Stimulated activated CD8-positive, alpha-beta memory T cell treated with anti-CD3 and anti-CD28 coated beads, Interleukin-12 subunit alpha, Interleukin-12 subunit beta, amount 100 ng/mL, for 24 hours (primary cell): ENCODE results near the gene RRP15.
"Not testable (repeated sequence)": the region's sequence is repeated elsewhere in the genome, so short reads cannot be mapped to it uniquely, and the experiment has no call there.

ENCODE experiments used
- DNase-seq: peaks from one replicate; pipeline ENCODE4 v3.0.0-alpha.2; 2020; ENCODE audit errors: extremely low read depth

The RRP15 gene

GRCh38 chr1:218296162-218296561 lies 11.1 kb downstream of the RRP15 start:
- DNase-seq: no peak

- DNase-seq: no peak
Observed at GRCh38 chr1:218297461-218297860, 12.4 kb downstream of the RRP15 start.

DNA sequence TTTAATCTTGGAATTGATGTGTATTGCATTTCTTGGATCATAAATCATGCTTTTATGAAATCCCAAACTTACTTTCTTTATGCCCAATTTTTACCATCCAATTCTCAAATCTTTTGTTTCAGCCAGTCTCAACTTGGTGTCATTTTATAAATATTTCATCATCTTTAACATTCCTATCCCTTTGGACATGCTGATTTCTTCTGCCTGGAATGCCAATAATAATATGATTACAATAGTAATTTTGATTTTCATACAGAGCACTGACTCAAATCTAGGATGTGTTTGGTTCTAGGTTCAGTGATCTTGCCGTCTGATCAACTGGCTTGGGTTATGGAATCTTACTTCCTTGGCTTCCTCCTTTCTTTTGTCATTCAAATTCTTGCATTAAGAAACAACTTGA lies 12.8 kb downstream of the RRP15 start:
- DNase-seq: no peak

DNA sequence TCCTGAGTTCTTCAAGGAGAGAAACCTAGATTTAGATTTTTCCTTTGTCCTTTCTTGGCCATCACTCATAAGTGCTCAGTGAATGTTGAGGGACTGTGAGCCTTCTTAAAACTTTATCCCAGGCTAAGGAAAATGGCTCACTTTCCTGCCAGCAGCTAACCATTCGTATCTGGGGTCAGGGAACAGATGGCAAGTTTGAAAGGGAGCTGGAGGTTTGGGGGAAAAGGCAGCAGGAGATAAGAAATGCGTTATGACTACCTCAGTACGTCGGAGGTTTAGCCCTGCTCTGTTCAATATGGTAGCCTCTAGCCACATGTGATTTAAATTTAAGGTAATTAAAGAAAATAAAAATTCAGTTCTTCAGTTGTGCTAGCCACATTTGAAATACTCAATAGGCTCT lies 13.3 kb downstream of the RRP15 start:
- no peak for DNase-seq

GRCh38 chr1:218299416-218299815 lies 14.3 kb downstream of the RRP15 start:
- DNase-seq: no peak

- DNase-seq: no peak
Observed at GRCh38 chr1:218301217-218301616, 16.1 kb downstream of the RRP15 start.

GRCh38 chr1:218302155-218302554 lies 17.1 kb downstream of the RRP15 start:
- no peak for DNase-seq

- no peak for DNase-seq
Observed at GRCh38 chr1:218303176-218303879, 18.2 kb downstream of the RRP15 start.

GRCh38 chr1:218304281-218305039 lies 19.4 kb downstream of the RRP15 start:
- DNase-seq: no peak

GRCh38 chr1:218305472-218306064 lies 20.5 kb downstream of the RRP15 start:
- no peak for DNase-seq

DNA sequence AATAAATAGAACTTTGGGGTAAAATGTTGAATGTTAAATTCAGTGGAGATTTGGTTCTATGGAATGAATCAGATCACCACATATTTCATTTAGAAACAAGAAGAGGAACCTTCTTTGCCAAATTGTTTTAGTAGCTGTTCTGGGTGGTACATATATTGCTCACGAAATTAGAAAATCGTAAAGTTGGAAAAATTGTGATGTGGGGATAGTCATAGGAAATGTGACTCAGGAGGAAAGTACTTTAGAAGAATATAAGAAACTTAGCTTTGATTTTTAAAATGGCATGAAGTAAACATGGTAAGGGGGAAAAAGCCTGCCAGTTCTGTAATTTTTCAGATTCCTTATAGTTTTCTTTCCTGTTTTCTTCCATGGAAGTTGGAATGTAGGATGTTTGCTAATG lies 27.4 kb downstream of the RRP15 start:
- no peak for DNase-seq

- DNase-seq: no peak
Observed at GRCh38 chr1:218314316-218314715, 29.2 kb downstream of the RRP15 start.

GRCh38 chr1:218315638-218316037 lies 30.5 kb downstream of the RRP15 start:
- DNase-seq: no peak

- no peak for DNase-seq
Observed at GRCh38 chr1:218317061-218317460, 32.0 kb downstream of the RRP15 start.

- DNase-seq: not testable (repeated sequence)
Observed at GRCh38 chr1:218320182-218320581, 35.1 kb downstream of the RRP15 start.

DNA sequence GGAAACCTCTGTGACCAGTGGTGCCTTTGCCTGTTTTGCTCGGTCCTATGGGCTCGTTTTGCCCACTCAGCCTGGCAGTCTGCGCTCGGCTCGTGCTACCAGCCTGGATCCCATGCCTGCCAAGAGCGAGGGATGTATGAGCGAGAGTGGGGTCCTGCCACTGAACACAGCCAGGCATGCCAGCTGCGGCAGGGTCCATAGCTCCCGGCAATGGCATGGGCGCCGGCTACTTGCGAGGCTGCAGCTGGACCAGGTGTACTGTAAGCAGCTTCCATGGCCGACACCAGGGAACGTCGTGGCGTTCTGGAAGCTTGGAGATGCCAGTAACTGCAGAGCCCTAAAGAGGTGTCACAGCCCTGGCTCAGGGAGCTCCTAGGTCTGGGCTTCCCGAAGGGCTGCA lies 37.7 kb downstream of the RRP15 start:
- no peak for DNase-seq

- no peak for DNase-seq
Observed at GRCh38 chr1:218323568-218324225, 38.6 kb downstream of the RRP15 start.

GRCh38 chr1:218324226-218324580 lies 39.1 kb downstream of the RRP15 start:
- no peak for DNase-seq

DNA sequence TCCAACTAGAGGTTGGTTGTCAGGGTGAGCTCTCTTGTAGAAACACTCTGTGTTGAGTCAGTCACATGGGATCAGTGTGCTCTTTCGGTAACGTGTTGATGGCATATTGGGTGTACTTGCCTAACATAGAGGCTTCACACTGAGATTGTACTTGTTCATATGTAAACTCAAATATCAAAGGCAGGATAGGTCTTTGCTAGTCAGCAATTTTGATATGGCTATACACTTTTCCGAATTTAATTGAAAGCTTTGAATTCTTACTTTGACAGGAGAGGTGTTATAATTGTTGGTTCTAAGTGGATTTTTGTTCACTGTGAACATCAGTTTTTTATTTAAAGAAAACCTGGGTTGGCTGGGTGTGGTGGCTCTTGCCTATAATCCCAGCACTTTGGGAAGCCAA lies 43.7 kb downstream of the RRP15 start:
- no peak for DNase-seq

GRCh38 chr1:218330043-218330623 lies 45.0 kb downstream of the RRP15 start:
- no peak for DNase-seq

GRCh38 chr1:218332416-218332815 lies 47.3 kb downstream of the RRP15 start:
- DNase-seq: no peak

DNA sequence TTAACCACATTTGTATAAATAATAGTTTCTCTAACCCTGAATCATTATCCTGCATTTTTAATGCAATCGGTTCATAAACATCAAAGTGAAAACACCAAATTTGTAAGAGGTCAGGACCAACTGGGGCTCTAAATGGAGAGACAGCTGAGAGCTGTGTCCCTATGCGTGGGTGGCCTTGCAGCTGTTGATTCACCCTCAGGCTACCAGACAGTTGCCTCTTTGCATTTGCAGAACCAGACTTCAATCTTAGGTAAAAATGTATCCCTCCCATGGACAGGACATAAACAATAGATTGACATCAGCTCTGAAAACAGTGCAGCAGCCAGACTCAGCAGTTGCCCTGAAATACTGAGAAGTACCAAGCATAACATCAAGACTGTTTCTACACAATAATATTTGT lies 51.2 kb downstream of the RRP15 start:
- DNase-seq: no peak
